Esophagus squamous epithelium (tissue), 4 donors: Measurements from ENCODE around the gene RYR3.

Source experiments
- POLR2A ChIP-seq, 4 donors: fragments of 450-650 bp; IDR thresholded peaks; one replicate each; pipeline ENCODE4 v1.6.1; 2017; ENCODE audit warnings: antibody characterized with exemption in 4 of 4, mild to moderate bottlenecking in 4 of 4, moderate library complexity in 3 of 4
- TF ChIP-seq, protein P1 (sequence below), 6 experiments: fragments of 450-650 bp in 4 of 6; fragments of 200-600 bp in 2 of 6; sonication (generic) in 2 of 6; IDR thresholded peaks; one replicate each; pipeline ENCODE4 v1.5.1; 2016 to 2019; ENCODE audit warnings: antibody characterized with exemption in 6 of 6, mild to moderate bottlenecking in 4 of 6, moderate library complexity in 4 of 6

DNA sequence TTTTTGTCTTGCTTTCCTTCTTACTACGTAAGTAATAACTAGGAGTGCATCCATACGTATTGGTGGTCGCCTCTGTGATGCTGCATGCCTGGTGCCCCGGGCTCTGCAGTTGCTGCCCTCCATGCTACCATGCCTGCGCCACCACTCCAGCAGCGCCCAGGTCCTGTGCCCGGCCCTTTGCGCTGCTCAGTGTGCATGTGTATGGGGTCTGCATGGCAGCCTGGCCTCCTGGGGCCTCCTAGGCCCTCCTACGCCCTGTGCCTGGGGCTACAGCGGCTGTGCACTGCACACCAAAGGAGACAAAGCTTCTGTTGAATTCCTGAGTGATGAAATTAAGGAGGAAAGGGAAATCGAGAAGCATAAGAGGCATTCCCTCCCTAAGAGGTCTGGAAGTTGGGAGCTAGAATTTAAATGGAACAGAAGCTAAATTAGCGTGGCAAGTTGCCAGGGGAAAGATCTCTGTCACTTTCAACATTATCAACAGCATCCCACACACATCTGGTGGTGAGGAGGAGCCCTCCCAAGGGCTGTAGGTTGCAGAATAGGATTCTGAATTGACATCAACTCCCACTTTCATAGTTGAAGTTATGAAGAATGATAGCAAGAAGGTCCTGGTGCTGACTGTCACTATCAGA is 382.5 kb downstream of the RYR3 start:
- TF ChIP-seq, protein P1, sequence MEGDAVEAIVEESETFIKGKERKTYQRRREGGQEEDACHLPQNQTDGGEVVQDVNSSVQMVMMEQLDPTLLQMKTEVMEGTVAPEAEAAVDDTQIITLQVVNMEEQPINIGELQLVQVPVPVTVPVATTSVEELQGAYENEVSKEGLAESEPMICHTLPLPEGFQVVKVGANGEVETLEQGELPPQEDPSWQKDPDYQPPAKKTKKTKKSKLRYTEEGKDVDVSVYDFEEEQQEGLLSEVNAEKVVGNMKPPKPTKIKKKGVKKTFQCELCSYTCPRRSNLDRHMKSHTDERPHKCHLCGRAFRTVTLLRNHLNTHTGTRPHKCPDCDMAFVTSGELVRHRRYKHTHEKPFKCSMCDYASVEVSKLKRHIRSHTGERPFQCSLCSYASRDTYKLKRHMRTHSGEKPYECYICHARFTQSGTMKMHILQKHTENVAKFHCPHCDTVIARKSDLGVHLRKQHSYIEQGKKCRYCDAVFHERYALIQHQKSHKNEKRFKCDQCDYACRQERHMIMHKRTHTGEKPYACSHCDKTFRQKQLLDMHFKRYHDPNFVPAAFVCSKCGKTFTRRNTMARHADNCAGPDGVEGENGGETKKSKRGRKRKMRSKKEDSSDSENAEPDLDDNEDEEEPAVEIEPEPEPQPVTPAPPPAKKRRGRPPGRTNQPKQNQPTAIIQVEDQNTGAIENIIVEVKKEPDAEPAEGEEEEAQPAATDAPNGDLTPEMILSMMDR (IDR thresholded peaks at IDR 0.05): no peak
- no peak for TF ChIP-seq POLR2A (IDR thresholded peaks at IDR 0.05)
